Peyer's patch (tissue), 4 donors: Measurements from ENCODE around the gene HDAC11.

Experiments used
- POLR2A ChIP-seq, 2 donors: fragments of 450-650 bp; IDR thresholded peaks; one replicate each; pipeline ENCODE4 v1.5.1; 2017; ENCODE audit warnings: antibody characterized with exemption in 2 of 2, mild to moderate bottlenecking in 2 of 2, moderate library complexity in 2 of 2
- TF ChIP-seq, protein P1 (sequence below), 6 experiments: fragments of 450-650 bp in 4 of 6; fragments of 200-600 bp in 2 of 6; sonication (generic) in 1 of 6; IDR thresholded peaks; one replicate each; pipeline ENCODE4 v1.5.1; 2017 to 2019; ENCODE audit warnings: antibody characterized with exemption in 6 of 6, mild to moderate bottlenecking in 3 of 6, moderate library complexity in 1 of 6

DNA sequence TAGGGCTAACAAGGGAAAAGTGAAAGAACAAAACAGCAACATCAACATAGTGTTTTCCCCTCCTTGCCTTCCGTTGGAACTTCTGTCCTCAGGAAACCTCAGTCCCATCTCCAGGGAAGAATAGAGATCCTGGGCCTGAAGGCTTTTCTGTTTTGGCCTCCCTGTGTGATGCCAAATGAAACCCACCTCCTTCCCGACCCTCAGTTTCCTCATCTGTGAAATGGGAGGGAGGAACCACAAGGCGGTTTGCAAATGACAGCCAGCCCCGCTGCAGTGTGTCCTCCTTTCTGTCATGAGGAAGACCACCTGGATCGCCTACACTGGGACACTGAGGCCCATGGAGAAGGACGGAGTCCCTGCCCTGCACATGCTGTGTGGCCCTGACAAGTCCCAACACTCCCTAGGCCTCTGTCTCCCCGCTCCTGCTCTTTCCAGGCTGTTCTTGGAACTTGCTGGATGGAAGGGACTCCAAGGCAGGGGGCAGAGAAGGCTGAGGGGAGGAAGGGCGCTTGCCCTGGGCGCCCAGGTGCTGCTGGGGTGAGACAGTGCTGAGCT lies 40.3 kb downstream of the HDAC11 start:
- TF ChIP-seq, protein P1, sequence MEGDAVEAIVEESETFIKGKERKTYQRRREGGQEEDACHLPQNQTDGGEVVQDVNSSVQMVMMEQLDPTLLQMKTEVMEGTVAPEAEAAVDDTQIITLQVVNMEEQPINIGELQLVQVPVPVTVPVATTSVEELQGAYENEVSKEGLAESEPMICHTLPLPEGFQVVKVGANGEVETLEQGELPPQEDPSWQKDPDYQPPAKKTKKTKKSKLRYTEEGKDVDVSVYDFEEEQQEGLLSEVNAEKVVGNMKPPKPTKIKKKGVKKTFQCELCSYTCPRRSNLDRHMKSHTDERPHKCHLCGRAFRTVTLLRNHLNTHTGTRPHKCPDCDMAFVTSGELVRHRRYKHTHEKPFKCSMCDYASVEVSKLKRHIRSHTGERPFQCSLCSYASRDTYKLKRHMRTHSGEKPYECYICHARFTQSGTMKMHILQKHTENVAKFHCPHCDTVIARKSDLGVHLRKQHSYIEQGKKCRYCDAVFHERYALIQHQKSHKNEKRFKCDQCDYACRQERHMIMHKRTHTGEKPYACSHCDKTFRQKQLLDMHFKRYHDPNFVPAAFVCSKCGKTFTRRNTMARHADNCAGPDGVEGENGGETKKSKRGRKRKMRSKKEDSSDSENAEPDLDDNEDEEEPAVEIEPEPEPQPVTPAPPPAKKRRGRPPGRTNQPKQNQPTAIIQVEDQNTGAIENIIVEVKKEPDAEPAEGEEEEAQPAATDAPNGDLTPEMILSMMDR (IDR thresholded peaks at IDR 0.05): no peak
- TF ChIP-seq POLR2A (IDR thresholded peaks at IDR 0.05): no peak
